Measurements from ENCODE around the gene ASAP2. TPM values are rescaled to one million over a fixed set of nuclear protein-coding genes. Genes with fewer than 3 reads are reported as not detected.

Gene ASAP2
- total RNA-seq, 1 experiment from 2014 or later: 60.3 TPM

DNA sequence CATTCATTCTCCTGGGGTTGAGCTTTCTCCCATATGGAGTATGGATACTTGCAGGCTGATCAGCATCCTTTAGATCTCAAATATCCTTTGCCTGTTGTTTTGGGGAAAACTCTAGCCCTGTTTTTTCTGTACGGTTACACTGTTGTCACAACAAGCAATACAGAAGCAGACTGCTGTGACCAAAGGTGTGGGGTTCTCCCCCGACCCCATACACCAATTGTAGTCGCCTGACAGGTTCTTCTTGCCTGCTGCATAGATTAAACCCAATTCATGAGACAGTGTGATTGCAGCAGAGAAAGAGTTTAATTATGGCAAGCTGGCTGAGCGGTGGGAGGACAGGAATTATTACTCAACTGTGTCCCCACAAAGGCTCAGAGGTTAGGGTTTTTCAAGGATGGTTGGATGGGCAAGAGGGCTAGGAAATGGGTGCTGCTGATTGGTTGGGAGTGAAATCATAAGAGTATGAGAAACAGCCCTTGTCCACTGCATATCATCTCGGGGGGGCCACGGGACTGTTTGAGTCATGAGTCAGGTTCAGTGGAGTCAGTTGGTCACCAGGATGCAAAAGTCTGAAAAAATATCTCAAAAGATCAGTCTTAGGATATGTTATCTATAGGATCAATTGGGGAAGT is 176.1 kb downstream of the ASAP2 start:
- Histone ChIP-seq H3F3A (ENCODE audit: insufficient read depth, low read depth) (peaks cover 88% of the 10 kb centered on the region), H3K27ac (peak overlapping the region; percentile 93), H3K9me3 (ENCODE audit: insufficient read depth, low read depth) (no peaks in the 10 kb centered on the region), H3K9me2 (ENCODE audit: insufficient read depth) (no peaks in the 10 kb centered on the region), H4K20me1 (ENCODE audit: insufficient read depth) (peaks cover 9% of the 10 kb centered on the region; the same call in 1 of the 2 replicates), H2AFZ (no peak overlapping the region), H3K27me3 (ENCODE audit: insufficient read depth, low read depth) (no peaks in the 10 kb centered on the region), H3K4me3 (no peak overlapping the region), H3K36me3 (ENCODE audit: low read depth) (peaks cover 45% of the 10 kb centered on the region), H3K4me1 (replicated peaks; ENCODE audit: insufficient read depth) (peaks cover 86% of the 10 kb centered on the region), H3K79me2 (ENCODE audit: low read depth) (peaks cover 24% of the 10 kb centered on the region), H3K4me2 (peak overlapping the region; percentile 9; the same call in 1 of the 2 replicates)
- TF ChIP-seq EZH2 (IDR thresholded peaks at IDR 0.05; ENCODE audit: low read depth): no peak
- TF ChIP-seq, protein P1, sequence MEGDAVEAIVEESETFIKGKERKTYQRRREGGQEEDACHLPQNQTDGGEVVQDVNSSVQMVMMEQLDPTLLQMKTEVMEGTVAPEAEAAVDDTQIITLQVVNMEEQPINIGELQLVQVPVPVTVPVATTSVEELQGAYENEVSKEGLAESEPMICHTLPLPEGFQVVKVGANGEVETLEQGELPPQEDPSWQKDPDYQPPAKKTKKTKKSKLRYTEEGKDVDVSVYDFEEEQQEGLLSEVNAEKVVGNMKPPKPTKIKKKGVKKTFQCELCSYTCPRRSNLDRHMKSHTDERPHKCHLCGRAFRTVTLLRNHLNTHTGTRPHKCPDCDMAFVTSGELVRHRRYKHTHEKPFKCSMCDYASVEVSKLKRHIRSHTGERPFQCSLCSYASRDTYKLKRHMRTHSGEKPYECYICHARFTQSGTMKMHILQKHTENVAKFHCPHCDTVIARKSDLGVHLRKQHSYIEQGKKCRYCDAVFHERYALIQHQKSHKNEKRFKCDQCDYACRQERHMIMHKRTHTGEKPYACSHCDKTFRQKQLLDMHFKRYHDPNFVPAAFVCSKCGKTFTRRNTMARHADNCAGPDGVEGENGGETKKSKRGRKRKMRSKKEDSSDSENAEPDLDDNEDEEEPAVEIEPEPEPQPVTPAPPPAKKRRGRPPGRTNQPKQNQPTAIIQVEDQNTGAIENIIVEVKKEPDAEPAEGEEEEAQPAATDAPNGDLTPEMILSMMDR (conservative IDR thresholded peaks at IDR 0.05): no peak
- no TSS peak for BruUV-seq (replicated peaks)
- intact Hi-C loops (cut with micrococcal nuclease; ENCODE audit: unreplicated experiment): loop anchor here (10.0 kb wide), 1 partner anchor 98 kb away; no protein-coding TSS in a partner anchor
- POLR2A ChIA-PET (ENCODE audit: unreplicated experiment): no interaction called here
- CTCF ChIA-PET: no interaction called here
- peak in 1 of 2 experiments; percentile 58 for DNase-seq

DNA sequence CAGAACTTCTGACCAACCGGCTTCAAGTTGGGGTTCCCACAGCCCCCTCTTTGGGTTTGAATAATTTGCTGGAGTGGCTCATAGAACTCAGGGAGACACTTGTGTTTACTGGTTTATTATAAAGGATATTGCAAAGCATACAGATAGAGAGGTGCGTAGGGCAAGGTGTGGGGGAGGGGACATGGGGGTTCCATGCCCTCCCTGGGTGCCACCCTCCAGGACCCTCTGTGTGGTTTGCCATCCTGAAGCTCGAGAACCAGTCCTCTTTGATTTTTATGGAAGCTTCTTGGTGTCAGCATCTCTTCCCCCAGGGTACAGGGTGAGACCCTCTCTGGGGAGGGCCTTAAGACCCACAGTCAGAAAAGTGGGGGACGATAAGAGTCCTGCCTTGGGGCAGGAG is 177.9 kb downstream of the ASAP2 start:
- Histone ChIP-seq H2AFZ (no peak overlapping the region), H3K27ac (peak overlapping the region; percentile 82; the same call in 1 of the 2 replicates), H3K9me3 (ENCODE audit: insufficient read depth, low read depth) (no peaks in the 10 kb centered on the region), H3K4me1 (replicated peaks; ENCODE audit: insufficient read depth) (peaks cover 75% of the 10 kb centered on the region), H3K27me3 (ENCODE audit: insufficient read depth, low read depth) (no peaks in the 10 kb centered on the region), H3K9me2 (ENCODE audit: insufficient read depth) (no peaks in the 10 kb centered on the region), H3F3A (ENCODE audit: insufficient read depth, low read depth) (peaks cover 80% of the 10 kb centered on the region), H4K20me1 (ENCODE audit: insufficient read depth) (peaks cover 9% of the 10 kb centered on the region; the same call in 1 of the 2 replicates), H3K36me3 (ENCODE audit: low read depth) (peaks cover 52% of the 10 kb centered on the region), H3K79me2 (ENCODE audit: low read depth) (peaks cover 29% of the 10 kb centered on the region), H3K4me2 (no peak overlapping the region), H3K4me3 (no peak overlapping the region)
- no peak for DNase-seq
- no TSS peak for BruUV-seq (replicated peaks)
- no peak for TF ChIP-seq EZH2 (IDR thresholded peaks at IDR 0.05; ENCODE audit: low read depth)
- TF ChIP-seq, protein P1 (conservative IDR thresholded peaks at IDR 0.05): no peak
- intact Hi-C loops (cut with micrococcal nuclease; ENCODE audit: unreplicated experiment): loop anchor here (10.0 kb wide), 1 partner anchor 100 kb away; no protein-coding TSS in a partner anchor
- ChIA-PET CTCF (interaction anchor here (0.5 kb wide), 1 partner anchor 33 kb away, joined by 11 read pairs; no protein-coding TSS in a partner anchor), POLR2A (ENCODE audit: unreplicated experiment) (no interaction called here)

DNA sequence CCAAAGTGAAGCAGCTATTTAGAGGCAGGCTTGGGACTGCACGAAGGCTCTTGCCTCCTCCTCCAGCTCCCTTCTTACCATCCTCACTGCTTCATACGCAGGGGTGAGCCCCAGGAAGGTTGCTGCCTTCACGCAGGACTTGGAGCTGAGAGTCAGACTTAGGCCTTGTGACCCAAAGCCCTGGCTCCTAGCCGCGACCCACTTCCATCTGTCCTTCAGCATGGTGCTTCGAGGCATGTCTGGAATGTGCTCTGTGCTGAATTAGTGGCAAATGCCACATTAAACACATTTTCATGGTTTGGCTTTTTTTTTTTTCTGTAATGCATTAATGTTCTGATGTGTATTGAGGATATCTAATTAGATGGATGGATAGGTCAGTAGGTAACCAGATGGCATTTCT is 179.2 kb downstream of the ASAP2 start:
- Histone ChIP-seq H3F3A (ENCODE audit: insufficient read depth, low read depth) (peaks cover 73% of the 10 kb centered on the region), H3K9me3 (ENCODE audit: insufficient read depth, low read depth) (no peaks in the 10 kb centered on the region), H3K36me3 (ENCODE audit: low read depth) (peaks cover 51% of the 10 kb centered on the region), H3K4me3 (no peak overlapping the region), H3K27me3 (ENCODE audit: insufficient read depth, low read depth) (no peaks in the 10 kb centered on the region), H4K20me1 (ENCODE audit: insufficient read depth) (0 out of 2 replicates have a peak, but pooled peaks cover 3% of the 10 kb centered on the region), H3K79me2 (ENCODE audit: low read depth) (peaks cover 29% of the 10 kb centered on the region), H2AFZ (no peak overlapping the region), H3K27ac (peak overlapping the region; percentile 82), H3K9me2 (ENCODE audit: insufficient read depth) (no peaks in the 10 kb centered on the region), H3K4me2 (peak overlapping the region; percentile 66), H3K4me1 (replicated peaks; ENCODE audit: insufficient read depth) (peaks cover 62% of the 10 kb centered on the region)
- TF ChIP-seq, protein P1 (conservative IDR thresholded peaks at IDR 0.05): no peak
- no peak for TF ChIP-seq EZH2 (IDR thresholded peaks at IDR 0.05; ENCODE audit: low read depth)
- intact Hi-C loops (cut with micrococcal nuclease; ENCODE audit: unreplicated experiment): loop anchor here (1.0 to 10.0 kb wide), 5 partner anchors 37 to 243 kb away; partner anchors contain the start of genes CPSF3 and ITGB1BP1
- POLR2A ChIA-PET (ENCODE audit: unreplicated experiment): interaction anchor here (0.6 kb wide), 1 partner anchor 37 kb away, joined by 5 read pairs; no protein-coding TSS in a partner anchor
- CTCF ChIA-PET: no interaction called here
- DNase-seq: no peak
- BruUV-seq (replicated peaks): no TSS peak

Measured in PC-9 (cell line).